Forelimb muscle (tissue), 1 donor: Measurements from ENCODE around the gene FOXF2. TPM values are rescaled to one million over a fixed set of nuclear protein-coding genes. Genes with fewer than 3 reads are reported as not detected.
A peak's percentile ranks its signal among the peaks of the same experiment; 100 is the strongest.

ENCODE experiments used
- DNase-seq: peaks from one replicate; pipeline ENCODE4 v3.0.0-alpha.2; 2013; ENCODE audit warnings: low read depth
- polyA plus RNA-seq: library from polyadenylated mRNA; unstranded; fragments of 120-200 nt; gene quantifications from one replicate; pipeline ENCODE4 v1.2.1, GENCODE V29; 2013; ENCODE audit not compliant: insufficient read length

FOXF2 gene
- polyA plus RNA-seq, 1 donor: 0.92 TPM

DNA sequence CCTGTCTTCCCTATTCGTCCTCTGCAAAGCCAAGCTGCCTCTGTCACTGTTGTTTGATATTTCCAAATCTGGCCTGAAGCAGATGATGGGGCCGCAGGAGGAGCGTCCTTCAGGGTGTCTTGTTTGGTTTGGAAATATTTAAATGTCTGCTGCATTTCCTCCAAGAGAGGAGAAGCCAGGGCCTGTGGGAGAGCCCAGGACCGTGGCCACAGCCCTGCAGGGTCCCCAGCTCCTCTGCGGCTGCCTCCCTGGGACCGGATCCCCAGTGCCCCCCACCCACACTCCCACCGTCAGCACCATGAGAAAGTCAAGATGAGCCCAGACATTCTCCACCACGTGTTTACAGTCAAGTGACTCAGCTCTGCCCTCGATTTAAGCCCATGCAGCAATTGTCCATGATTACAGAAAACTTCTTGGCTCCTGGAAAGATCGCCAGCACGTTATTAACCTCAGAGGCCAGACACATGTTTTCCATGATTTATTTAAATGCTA lies 18.2 kb downstream of the FOXF2 start:
- DNase-seq: no peak

DNA sequence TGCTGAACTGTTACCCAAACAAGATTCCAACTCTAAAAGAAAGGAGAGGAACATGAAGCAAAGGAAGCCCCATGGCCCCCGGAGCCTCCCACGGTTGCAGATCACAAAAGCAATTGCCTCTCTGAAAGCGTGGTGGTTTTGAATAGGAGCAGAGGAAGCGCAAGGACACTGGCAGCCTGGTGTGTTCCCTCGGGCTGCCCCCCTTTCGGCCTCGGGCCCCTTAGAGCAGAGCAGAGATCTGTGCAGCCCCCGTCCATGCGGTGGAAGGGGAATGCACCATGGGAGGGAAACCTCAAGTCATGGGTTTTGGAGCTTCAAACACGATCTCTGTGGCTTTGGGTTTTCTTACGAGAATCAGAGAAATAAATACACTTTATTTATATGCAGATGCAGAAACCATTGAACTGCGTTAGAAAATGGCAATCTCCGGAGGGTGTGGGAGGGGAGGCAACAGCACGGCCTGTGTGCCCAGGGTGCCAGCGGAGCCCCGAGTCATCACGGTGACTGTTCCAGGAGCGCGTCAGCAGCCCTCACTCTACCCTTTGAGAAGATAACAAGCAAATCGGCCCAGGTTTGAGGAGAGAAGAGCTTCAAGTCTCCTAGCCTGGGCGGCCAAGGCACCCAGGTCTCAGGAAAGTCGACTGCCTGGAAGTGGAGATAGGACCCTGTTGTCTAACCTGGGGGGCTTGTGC lies 20.5 kb downstream of the FOXF2 start:
- no peak for DNase-seq

DNA sequence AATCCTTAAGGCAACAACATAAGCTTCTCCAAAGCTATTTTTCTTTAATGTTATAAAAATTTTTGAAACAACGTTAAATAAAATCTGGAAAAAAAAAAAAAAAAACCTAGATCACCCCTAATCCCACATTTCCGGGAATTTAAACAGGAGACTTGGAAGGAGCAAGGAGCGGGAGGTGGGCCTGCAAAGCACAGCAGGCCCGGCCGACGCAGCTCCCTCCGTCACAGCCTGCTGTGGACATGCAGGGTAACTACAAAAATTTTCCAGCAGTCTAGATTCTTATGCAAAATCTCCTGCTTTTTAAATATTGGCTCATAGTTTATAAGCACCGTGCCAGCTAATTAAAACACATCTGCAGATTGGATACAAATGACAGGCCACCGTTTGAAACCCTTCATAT lies 23.5 kb downstream of the FOXF2 start:
- no peak for DNase-seq

DNA sequence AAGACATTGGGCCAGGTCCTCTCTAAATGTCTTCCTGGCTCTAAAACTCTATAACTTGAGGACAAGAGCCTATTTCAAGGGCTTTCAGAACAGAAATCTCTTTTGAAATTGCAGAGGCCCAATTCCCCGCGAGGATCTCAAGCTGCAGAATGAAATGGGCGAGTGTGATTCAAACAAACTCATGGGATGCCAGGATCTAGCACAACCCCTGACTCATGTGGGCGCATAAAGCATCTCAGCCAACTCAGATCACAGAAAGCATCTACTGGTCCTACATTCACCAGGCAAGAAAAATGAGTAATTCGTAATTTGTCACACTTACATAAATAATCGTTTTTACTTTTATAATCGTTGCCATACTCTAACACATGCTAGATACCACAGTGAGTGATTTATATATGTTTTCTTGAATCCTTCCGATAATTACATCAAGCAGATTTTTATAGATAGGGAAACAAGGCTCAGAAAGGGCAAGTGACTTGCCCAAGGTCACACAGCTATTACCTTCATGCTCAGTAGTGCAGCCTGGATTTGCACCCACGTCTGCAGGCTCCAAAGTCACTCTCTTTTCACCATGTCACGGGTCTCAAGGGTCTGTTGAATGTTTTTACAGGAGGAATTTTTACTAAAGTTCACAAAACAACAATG lies 26.2 kb downstream of the FOXF2 start:
- DNase-seq: no peak

DNA sequence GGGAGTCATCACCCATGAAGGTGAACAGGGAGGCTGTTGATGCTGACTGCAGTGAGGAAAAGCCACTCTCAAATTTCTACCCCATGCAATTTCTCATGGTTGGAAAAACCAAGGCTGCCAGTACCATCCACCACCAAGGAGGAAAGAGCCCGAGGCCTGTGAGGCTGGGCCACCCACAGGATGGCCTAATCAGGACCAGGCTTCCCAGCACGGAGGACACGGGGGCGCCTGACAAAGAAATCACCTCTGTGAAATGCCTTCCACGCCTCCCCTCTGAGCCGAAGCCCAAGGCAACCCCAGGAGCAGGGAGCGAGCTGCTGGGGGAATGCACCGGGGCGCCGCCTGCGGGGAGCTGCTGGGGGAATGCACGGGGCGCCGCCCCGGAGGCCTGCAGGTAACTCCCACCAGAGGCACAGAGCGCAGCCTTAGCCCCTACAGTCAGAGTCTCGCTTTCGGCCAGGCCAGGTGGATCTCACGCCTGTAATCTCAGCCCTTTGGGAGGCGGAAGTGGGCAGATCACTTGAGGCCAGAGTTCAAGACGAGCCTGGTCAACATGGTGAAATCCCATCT lies 26.9 kb downstream of the FOXF2 start:
- DNase-seq: no peak

DNA sequence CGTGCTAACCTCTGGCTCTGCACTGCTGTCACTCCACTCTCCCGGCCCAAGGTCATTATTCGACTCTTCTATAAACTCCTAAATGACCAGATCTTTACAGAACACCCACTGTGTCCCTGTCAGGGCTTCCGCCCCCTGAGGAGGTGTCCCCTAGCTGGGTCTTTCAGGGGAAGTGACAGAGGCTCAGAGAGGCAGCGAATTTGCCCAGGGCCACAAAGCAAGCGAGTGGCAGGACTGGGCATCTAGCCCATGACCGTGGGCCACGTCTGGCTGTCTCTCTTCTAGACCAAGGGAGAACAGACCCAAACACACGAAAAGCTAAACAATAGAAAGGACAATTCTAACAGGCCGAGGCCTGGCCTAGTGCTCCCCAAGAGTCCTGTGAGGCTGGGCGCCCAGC lies 27.4 kb downstream of the FOXF2 start:
- DNase-seq: no peak

DNA sequence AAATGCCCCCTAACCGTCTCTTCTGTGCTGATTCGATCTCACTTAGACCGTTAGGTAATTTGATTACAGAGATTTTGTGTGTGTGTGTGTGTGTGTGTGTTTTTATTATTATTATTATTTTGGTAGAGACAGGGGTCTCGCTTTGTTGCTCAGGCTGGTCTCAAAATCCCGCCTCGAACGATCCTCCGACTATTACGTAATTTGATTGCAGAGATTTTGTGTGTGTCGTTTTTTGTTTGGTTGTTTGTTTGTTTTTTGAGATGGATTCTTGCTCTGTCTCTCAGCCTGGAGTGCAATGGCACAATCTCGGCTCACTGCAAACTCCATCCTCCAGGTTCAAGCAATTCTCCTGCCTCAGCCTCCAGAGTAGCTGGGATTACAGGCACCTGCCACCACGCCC lies 28.3 kb downstream of the FOXF2 start:
- DNase-seq: no peak

DNA sequence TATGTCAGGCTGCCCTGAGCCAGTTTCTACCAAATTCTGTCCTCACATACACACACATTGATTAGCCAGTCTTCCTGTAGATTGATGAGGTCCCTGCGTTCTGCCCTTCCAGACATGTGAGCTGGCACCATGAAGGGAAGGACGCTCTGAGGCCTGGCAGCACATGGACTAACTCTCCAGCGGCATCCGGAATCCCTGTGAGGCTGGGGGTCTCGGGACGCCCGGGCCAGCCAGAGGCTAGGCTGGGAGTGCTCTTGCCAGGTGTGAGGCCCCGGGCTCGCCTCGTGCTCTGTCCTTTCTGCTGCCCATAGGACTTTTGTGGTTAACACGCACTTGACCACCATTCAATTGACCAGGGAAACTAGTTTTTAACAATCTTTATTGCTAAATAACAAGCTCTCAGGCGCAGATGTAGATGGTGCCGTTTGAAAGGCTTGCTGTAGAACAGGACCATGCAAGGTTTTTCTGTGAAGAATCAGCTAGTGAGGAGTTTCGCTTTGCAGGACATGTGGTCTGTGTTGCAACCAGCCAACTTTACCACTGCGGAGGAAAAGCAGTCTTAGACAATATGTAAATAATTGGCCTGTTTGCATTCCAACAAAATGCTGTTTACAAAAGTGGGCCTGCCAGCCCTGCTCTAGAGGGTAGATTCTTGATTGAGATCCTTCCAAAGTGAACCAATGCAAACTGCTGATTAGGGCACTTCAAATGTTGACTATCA lies 29.3 kb downstream of the FOXF2 start:
- no peak for DNase-seq

DNA sequence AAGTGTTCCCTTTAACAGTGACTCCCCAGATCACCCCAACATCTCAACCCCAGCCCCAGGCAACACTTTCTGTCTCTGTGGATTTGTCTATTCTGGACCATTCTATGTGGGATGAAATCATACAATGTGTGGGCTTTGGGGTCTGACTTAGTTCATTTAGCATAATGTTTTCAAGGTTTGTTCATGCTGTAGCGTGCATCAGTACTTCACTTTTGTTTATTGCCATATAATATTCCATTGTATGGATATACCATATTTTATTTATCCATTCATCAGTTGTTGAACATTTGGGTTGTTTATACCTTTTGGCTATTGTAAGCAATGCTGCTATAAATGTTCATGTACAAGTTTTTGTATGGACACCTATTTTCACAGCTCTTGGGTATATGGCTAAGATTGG lies 31.0 kb downstream of the FOXF2 start:
- DNase-seq: no peak

DNA sequence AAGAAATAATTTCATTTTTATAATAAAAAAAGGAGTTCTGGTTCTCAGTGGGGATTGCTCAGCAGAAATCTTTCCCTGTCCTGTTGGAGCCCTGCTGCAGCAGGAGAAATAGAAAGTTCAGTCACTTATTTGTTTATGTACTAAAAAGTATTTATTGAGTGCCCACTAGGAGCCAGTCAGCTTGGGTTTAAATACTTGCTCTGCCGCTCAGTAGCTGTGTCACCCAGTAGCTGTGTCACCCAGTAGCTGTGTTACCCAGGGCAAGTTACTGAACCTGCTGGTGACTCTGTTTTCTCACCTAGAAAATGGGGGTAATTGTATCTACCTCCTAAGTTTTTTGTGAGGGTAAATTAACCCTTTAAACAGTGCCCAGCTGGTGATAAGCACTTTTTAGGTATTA lies 32.9 kb downstream of the FOXF2 start:
- no peak for DNase-seq

DNA sequence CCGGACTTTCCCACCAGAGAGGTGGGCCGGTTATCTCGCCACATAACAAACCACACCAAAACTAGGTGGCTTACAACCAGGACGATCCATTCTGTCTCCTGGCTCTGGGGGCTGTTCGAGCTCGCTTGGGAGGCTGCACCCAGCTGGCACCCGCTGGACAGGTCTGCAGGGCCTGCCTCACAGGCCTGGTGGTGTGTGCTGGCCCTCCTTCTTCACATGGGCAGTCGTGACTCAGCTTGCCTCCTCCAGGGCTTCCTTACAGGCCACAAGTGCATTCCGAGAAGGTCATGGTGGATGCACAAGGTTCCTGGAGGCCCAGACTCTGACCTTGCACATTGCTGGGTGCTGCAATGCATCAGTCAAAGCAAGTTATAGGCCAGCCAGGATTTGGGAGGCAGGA lies 34.2 kb downstream of the FOXF2 start:
- no peak for DNase-seq

DNA sequence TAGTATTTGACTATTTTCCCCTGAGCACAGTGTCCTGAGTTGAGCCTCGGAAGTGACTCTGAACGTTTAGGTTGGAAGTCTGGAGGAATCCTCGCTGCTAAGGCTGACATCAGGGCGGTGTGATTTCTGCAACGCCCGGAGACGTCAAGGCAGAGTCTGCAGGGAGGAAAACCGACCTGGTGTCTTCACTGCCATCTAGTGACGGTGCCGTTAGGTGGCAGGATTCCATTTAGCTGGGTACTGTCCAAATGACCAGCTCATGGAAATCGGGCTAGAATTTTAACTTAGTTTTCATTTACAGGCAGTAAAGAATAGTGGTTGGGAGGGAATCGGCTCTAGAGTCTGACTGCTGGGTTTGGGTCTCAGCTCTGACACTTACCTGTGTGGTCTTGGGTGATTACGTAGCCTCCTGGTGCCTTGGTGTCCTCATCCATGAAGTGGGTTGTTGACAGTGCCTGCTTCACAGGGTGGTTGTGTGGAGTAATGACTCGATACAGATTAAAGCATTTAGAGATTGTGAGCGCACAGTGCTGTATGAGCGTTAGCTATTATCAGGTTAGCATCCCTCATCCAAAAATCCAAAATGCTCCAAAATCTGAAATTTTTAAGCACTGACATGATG lies 35.0 kb downstream of the FOXF2 start:
- DNase-seq: no peak

DNA sequence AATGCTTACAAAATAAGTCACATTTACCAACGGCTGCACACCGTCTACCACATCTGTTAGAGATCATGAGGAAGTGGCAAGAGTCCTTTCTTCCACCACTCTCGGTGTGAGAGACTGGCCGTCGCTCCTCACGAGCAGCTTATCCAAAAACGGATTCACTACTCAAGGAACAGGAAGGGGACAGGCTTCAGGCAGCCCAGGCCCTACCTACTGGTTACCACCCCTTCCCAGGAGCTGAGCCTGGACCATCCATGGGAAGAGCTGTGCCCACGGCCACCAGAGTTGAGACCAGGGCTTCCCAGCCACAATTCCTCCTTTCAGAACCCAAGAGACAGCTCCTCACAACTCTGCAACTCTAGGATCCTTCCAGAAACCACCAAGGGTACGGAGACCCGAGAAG lies 37.0 kb downstream of the FOXF2 start:
- no peak for DNase-seq

DNA sequence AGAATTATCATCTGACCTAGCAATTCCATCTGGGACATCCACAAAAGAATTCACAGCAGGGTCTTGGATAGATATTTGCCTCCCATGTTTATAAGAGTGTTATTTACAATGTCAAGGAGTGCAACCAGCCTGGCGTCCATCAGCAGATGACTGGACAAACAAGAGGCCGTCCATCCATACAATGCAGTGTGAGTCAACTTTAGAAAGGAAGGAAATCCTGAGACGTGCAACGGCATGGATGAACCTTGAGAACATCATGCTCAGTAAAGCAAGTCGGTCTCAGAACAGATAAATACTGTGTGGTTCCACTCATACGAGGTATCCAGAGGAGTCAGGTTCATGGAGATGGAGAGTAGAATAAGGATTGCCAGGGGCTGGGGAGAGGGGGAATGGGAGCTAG lies 46.4 kb downstream of the FOXF2 start:
- DNase-seq: no peak

DNA sequence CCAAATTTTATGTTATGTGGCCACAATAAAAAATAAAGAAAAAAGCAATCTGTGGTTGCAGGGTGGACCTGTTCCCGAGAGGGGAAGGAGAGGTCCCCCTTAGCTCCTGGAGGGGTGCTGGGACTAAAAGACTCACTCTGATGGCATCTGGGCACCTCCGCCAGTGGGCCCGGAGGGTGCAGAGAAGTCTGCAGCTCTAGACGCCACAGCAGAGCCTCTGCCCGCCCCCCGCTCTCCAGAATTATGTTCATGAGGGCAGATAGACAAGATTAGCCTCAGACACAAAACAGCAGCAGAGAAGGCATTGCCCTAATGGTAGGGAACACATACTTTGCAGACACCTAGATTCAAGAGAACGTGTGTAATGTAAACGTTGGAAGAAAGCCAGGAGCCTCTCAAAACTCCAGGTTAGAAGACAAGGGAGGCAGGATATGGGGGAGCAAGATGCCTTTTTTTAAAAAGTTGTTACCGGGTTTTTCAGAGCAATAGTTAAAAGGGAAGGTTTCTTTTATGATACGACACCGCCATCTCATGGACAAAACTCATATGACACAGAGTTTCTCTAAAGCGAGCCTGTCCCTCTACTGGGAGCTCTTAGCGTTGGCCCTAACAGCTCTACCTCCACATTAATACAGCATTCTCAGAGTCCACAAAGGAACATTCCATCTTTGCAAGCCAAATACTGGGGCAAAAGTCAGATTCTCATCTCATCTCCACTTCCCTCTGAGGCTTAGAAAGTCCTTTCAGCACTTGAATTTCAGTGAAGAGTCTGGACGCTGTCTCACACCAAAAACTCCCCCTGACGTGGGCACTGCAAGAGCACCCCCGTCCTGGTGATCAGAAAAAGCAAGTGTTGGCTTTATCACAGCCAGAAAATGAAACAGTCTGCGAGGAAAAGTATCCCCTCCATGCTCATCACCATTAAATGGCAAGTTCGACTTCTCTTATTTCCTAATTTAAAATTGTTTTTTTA lies 47.2 kb downstream of the FOXF2 start:
- DNase-seq: peak; percentile 43

DNA sequence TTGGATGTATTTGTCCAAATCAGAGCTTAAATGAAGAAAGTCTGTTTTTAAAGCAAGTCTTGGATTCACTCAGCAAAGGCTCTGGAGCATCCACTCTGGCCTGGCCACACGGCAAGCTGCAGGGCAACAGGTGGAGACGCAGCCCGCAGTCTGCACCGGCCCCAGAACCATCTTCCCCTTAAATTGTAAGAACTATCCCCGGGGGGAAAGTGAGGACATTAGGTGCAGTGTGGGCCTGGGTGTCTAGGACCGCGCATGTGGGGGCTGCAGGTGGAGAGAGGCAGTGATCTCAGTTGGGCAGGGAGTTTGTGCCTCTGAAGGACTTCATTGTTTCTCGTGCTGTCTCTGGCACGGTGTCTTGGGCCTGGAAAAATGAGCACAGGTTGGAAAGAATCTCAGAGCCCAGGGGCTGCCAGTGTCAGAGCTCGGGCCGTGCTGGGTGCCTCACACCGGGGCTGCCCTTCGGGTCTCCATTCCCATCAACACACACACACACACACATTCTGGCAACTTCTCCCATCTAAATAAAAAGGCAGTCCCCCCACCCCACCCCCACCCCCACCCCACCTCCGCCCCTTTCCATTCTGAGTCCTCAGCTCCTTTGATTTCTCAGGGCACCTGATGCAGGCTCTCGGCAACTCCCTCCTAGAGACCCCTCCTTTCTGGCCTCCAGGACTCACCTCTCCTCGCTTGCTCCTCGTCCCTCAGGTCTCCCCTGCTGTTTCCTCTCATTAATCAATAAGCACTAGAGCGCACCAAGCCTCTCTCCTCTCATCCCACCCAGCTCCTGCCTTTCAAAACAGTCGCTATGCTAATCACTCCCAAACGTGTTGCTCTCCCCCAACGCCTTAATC lies 48.4 kb downstream of the FOXF2 start:
- DNase-seq: no peak

DNA sequence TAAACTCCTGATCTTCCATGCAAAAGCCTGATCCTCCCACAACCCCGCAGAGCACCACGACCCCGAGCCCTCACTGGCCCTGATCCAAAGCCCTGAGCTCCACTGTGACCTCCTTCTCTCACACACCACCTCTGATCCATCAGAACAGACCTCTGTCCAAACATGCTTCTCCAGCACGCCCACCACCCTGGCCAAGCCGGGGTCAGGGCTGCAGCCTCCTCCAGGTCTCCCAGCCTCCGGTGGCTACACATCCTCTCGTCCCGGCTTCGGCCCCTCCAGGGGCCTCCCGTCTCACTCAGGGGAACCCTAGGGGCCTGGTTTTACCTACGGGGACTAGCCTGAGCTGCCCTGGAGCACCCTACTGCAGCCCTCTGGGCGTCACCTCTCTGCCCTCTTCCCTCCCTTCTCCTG lies 49.1 kb downstream of the FOXF2 start:
- DNase-seq: no peak

DNA sequence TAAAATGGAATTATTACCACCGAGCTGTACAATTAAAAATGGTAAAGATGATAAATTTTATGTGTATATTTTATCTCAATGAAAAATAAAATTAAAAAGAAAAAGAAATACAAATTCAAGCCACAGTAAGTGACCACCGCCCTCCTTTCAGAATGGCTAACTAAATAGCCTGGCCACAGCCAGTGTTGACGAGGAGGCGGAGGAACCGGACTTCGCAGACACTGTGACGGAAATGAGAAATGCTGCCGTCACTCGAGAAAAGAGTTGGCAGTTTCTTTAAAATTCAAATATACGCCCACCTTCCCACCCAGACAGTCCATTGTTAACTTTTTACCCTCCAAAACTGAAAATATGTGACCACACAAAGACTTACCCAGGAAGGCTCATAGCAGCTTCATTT lies 50.0 kb downstream of the FOXF2 start:
- DNase-seq: no peak

DNA sequence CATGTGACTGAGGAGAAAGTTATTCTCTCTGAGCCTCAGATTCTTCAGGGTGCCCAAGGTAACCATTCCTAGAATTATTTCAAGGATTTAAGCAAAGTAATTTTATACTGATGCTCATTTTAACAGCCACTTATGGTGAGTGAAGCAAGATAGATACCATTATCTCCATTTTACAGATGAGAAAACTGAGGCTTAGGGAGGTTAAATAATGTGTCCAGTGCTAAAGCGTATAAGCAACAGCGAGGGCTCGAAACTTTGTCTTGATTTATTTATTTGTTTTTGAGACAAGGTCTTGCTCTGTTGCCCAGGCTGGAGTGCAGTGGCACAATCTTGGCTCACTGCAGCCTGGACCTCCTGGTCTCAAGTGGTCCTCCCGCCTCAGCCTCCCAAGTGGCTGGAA lies 53.6 kb downstream of the FOXF2 start:
- no peak for DNase-seq
